NCI-H2227 (cell line): ENCODE results near the gene FOXD2.
A peak's percentile ranks its signal among the peaks of the same experiment; 100 is the strongest.
"Not testable (repeated sequence)": the region's sequence is repeated elsewhere in the genome, so short reads cannot be mapped to it uniquely, and the experiment has no call there.

Experiments
- DNase-seq: peaks from one replicate; lab custom pipeline; 2025; ENCODE audit not compliant: unreplicated experiment; lab: John Stamatoyannopoulos, UW

FOXD2 gene

DNA sequence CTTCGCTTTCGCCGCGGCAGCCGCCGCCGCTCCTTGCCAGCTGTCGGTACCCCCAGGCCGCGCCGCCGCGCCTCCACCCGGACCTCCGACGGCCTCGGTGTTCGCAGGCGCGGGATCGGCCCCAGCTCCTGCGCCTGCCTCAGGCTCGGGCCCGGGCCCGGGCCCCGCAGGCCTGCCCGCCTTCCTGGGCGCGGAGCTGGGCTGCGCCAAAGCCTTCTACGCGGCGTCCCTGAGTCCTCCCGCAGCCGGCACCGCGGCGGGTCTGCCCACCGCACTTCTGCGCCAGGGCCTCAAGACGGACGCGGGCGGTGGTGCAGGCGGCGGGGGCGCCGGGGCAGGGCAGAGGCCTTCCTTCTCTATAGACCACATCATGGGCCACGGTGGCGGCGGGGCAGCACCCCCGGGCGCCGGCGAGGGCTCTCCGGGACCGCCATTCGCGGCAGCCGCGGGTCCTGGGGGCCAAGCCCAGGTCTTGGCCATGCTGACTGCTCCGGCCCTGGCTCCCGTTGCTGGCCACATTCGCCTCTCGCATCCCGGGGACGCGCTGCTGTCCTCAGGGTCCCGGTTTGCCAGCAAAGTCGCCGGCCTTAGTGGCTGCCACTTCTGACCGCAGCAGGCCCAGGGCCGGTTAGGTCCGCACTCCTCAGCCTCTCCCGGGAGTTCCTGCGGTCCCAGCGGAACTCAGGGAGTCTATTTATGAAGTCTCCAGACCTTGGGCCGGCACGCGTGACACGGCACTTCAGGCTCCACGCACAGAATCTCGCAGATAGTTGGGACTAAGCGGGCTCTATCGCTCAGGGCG is 1.4 kb downstream of the FOXD2 start:
- no peak for DNase-seq

DNA sequence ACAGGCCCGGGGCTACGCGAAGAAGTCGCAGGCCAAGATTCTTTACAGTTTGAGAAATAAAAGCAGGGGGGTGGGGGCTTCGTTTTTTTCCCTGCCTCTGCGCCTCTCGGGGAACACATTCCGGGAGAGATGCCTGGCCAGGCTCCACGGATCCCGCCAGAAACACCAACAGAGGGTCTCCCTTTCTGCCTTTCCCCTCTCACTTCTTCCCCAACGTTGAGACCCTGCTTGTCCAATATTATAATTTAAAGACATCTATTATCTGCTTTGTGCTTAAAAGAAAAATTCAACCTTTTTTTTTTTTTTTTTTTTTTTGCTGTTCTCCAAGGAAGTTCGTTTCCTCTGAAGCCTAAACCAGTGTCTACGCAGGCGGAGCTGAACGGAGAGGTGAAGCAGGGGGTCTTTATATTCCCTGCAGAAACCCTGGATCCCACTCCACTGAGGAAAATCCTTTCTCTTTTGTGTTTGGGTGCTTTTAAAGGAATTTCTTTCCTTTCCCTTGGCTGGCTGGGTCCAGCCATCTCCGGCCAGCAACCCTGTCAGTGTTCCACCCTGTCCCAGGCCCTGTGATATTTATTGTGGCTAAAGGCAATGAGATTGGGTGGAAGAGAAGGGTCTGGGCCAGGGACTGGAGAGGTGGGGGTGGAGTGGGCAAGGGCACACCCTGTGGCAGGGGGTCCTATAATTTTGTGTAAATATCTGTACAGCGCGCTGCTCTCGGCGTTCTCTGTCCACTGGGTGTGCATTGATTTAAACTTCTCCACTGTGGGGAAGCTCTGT is 2.2 kb downstream of the FOXD2 start:
- no peak for DNase-seq

DNA sequence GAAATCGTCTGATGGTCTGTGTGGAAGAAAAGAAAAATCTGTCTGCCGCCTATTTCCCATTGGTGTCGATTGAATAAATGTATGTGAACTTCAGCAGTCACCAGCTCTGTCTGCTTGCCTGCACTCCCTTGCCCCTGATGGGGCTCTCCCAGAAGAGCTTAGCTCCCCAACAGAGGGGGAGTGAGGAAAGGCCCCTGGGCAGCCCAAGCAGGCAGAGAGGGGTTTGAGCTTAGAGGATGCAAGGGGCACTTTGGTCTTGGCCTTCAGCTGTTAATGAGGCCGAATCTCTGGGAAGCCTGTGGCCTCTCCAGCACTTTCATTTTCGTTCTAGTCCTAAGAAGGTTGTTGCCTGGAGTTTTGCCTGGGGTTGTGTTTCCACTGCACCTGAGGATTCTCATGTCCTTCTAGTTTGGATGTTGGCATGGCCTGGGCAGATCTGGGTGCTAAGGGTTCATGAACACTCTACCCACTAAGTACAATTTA is 2.8 kb downstream of the FOXD2 start:
- no peak for DNase-seq

DNA sequence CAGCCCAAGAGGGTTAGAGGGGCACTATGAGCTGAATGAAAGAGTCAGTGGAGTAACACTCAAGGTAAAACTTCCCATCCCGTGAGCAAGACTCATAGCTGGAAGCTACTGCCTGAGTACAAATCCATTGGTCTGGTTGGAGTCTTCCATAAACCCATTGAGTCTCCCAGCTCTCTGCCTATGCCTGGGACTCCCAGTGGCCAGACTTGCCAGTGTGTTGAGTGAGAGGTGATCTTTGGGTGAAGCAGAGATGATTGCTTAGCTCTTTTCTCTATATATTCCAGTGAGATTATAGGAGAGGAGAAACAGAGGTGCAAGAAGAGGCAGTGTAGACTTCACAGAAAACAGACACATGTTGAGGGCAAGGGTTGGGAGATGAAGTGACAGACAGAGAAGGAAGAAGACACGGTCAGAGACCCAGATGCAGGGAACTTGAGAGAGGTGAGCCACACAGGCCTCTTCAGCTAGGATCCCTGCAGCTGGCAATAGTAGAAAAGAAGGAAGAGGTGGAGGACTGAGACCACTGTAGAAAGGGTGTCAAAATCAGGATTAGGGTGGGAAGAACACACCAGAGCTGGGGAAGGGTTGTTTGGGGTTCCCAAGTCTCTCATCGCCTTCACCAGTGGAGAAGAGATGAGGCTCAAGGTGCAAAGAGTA is 3.7 kb downstream of the FOXD2 start:
- no peak for DNase-seq

DNA sequence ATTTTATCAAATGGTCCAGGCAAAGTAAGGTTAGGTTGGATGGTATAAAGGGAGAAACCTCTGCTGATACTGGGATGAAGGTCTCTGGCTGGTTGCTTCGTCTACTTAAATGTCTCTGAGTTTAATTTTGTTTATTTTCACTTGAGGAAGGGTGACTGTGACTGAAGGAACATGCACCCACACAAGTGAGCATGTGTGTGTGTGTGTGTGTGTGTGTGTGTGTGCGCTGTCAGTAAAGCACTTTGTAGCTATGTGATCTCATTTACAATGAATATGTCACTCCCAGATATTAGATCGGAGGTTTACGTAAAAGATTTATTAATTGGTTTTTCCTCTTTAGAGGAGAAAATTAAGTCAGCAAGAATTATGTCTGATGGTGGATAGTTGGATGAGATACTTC is 4.4 kb downstream of the FOXD2 start:
- DNase-seq, result no peak

DNA sequence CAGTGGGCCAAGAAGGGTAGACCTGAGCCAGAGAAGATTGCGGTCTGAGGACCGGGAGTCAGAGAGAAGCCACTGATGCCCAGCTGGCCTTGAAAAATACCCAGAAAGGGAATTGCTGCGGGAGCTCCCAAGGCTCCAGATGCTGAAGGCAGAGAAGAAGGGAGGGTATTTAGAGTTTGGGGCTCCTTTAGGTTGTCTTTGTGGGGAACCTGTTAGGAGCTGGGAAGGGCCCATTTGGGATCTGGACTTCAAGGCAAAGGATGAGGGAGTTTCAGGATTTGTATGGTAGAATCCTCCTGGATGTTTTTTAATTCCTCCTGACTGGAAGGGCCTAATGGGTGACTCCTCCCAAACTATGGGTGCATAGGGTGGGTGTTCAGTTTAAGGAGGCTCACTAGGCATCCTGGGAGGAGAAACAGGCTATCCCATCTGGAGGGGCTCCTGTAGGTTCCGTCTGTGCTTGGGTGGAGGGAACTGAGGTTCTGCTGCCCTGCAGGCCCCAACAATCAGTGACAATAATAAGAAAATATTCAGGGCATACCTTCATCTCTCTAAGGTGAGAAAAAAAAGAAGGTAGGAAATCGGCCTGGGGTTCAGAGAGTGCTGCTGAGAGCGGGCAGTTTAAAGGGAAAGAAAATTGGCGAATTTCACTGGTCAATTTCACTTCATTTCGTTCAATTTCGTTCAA is 5.1 kb downstream of the FOXD2 start:
- DNase-seq, result no peak

DNA sequence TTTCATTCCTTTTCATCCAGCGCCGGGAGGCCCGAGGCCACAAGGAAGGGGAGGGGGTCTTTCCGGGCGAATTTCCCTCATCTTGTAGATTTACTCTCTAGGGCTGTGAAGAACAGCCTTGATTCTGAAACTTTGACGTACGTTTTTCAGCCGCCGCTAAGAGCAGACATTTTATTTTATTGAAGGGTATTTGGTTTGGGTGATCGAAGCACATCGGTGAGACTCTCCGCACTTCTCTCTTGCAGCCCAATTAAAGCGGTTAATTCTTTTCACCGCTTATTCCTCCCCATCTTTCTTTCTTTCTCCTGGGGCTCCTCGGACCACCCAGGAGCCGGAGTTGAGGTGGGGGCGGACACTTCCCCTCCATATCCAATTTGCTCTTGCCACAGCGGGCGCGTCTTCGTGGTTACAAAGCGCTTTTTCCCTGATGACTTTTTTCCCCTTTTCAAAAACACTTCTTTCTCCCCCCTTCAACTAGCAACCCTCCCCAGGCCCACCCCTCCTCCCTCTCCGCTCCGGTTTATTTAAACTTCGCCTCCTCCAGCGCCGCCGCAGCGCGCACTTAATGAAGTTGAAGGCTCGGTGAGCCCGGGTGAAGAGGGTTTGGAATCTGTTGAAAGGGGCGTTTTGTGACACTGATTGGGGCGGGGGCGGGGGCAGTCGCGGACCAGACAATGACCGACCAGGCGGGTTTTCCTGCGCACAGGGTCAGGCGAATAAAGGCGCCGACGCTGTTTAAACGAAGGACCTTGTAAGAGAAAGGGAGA is 5.9 kb downstream of the FOXD2 start:
- DNase-seq, result no peak

DNA sequence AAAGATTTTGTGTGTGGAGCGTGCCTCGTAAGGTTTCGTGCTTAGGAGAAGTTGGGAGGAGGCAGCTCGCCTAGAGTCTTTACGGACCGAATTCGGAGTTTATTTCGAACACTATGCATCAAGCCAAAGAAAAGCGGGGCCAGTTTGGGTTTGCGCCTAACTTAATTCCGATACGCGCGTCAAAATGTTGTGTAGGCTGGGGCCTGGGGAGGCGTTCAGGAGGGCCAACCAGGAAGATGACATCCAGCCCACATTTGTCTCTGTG is 6.4 kb downstream of the FOXD2 start:
- peak; percentile 52 for DNase-seq

DNA sequence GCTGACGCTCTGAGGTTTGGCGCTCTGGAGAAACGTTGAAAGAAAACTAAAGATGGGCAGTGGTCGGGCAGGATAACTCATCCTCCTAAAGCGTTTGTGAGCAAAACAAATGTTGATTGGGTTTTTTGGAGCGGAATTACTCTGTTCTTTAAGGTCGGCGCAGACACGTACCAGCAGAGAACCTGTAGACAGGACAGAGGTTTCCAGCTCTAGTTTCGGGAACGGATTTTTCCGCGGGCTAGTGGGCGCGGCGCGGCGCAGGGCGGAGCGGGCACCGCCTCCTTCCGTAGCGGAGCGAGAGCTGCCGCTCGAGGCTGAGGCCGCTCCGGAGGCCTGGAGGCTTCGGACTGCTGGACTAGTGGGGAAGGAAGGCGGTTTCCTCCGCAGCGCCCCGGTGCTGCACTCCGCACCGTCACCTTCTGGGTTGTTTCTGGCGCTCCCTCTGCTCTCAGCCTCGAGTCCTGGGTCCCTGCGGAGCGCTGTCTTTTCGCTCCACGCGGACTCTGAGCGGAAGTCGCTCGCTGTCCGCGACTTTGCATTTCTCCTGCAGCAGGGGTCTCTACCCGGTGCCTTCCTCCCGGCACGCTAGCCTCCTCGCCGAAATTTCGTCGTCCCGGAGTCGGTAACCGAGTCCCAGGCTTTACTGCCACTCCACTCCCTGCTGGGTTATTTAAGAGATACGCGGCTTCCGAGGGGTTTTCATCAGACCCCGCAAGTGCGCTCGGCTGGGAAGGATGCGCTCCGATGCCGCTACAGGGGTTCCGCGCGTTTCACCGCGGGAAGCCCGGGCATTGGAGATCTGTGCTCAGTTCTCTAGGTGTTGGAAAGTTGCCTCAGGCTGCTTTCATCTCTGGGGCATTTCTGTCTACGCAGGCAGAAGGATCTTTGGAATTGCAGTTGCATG is 7.0 kb downstream of the FOXD2 start:
- DNase-seq, result peak; percentile 68

DNA sequence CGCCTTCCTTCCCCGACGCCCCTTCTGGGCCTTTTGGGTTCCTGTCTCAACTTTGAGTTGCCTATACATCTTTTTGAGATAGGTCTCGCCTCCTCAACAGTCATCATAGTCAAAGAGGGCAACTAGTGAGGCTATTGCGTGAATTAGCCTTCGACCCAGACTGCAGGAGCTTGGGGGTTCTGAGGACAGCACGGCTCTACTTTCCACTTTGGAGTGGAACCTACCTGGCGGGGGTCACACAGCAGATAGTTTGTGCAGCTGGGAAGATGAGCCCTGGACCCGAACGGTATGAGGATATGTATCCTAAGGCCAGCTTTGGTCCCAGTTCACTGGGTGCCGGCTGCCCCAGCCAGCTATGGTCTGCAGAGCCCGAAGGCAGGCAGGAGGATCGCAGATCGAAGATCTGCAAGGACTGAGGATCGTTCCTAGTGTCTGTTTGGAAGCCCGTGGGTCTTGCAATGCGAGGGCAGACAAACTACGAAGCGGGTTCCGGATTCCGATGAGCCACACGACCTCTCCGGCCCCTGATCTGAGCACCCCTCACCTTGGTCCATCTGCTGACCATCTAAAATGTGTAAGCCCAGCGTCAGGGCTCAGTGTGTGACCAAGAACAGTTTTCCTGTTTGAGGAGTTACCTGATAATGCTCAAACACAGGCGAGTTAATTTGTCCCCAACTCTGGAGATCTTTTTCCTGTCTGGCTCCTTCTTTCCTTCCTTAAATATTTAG is 8.1 kb downstream of the FOXD2 start:
- no peak for DNase-seq

DNA sequence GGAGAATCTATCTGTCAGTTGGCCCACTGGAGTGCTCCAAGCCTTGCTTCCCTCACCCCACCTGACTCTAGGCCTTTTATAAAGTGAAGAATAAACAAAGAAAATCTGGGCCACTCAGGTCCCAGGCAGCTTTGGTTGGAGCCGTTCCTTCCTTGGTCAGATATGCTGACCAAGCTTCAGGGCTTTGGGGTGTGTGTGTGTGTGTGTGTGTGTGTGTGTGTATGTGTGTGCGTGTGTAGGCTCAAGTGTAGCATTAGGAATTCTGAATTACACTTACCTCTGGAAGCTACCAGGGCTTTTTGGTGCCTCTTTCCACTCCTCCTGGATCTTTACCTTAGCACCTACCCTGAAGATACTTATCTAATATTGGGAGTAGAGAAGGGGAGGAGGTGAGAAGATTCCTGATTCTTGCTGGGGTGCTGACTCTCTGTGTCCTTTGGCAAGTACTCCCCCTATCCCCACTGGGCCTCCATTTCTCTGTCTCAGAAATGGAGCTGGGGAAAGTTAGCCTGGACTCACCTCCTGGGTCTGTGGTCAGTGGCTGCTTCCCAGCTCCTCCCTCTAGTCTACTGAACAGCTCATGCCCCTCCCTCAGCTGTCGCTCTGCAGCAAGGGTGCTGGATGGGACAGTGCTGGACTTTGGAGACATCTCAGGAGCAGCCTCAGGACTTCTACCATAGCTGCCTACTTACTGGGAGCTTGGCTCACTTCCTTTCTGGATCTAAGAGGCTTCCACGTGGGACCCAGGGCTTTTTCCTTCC is 10.8 kb downstream of the FOXD2 start:
- DNase-seq, result no peak

DNA sequence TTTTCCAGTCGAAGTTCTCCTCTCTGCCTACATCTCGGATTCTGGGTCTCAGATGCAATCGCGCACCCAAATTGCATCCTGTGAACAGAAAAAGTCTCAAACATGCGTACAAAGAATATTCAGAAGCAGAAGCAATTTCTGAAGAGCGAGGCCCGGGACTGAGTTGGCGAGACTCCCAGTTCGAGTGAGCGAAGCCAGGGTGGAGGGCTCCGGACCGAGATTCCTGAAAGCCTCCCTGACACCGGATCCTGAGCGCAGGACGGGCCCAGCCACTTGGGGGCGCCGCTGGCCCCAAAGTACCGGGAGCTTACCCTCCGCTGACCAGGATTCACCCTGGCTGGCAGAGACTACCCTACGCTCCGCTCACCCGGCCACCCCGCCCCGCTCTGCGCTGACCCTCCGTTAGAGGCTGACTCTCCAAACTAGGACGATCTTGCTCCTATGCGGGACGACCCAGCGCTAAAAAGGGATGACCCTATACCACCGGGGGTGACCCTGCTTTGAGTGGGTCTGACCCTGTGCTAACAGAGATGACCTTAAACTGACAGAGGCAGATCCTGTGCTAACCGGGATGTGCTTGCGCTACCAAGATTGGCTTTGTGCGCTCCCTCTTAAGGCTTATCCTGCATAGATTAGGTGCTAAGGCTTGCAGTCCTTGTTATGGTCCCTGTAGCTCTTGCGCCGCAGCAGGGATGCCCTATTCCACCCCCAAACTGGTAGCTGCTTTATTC is 12.1 kb downstream of the FOXD2 start:
- no peak for DNase-seq

DNA sequence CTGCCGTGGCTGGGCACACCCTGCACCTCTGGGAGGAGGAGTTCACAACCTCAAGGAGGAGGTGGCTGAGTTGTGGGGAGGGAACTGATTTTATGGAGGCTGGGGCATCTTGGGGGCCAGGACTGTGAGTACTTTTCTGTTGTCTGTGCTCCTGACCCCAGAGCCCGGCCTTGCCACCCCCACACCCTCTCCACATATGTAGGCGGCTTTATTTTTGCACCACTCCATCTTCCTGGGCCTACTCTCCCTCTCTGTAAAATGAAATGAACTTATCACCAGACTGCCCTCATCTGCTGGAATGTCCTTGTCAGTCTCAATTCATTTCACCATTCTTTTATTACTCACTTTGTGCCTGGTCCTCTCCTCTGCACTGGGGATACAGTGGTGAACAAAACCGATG is 12.8 kb downstream of the FOXD2 start:
- DNase-seq, result no peak

DNA sequence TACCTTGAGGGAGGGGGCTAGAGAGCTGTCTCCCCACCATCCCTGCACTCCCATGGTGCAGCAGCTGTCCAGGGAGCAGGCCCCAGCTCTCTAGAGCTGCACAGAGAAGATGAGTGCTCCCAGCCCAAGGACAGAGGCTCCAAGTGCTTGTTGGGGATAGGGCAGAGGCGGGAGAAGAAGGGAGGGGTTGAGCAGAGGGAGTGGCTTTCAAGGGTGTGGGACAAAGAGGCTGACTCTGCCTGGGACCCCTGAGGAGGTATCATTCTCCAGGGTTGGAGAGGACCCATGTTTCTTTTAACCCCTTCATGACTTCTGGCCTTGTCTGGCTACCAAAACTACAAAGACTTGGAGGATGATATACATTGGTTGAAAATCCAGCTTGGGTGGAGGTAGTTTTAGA is 14.6 kb downstream of the FOXD2 start:
- no peak for DNase-seq

DNA sequence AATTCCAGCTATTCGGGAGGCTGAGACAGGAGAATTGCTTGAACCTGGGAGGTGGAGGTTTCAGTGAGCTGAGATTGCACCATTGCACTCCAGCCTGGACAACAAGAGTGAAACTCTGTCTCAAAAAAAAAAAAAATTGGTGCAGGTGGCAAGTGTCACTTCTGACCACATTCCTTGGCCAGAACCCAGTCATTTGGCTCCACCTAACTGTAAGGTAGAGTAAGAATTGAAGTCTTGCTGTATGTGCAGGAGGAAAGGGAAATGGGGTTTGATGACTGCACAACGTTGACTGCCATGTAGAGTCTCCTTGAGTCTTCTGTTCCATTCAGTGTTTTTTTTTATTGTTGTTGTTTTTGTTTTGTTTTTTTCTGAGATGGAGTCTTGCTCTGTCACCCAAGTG is 16.1 kb downstream of the FOXD2 start:
- not testable (repeated sequence) for DNase-seq

DNA sequence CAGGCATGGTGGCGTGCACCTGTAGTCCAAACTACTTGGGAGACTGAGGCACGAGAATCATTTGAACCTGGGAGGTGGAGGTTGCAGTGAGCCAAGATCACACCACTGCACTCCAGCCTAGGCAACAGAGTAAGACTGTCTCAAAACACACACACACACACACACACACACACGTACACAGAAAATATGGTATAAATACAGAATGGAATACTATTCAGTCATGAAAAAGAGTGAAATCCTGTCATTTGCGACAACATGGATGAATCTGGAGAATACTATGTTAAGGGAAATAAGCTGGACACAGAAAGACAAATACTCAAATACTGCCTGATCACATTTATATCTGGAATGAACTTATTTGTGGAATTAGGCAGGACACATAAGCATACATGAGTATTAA is 18.4 kb downstream of the FOXD2 start:
- no peak for DNase-seq

DNA sequence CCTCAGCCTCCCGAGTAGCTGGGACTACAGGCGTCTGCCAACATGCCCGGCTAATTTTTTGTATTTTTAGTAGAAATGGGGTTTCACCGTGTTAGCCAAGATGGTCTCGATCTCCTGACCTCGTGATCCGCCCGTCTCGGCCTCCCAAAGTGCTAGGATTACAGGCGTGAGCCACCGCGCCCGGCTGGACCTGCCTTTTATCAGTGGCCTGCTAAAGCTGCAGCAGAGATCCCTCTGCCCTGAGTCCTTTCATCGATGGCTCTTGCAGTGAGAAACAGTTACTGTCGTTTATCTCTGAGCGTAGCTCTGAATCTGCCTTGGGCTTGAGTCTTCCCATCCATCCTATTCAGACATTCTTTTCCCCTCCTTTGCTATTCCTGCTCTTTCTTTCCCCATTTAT is 19.7 kb downstream of the FOXD2 start:
- not testable (repeated sequence) for DNase-seq
